ENCODE results near the gene SCGN.

- TF ChIP-seq CTCF (IDR thresholded peaks at IDR 0.05), result no peak
- no peak for TF ChIP-seq POLR2A (IDR thresholded peaks at IDR 0.05)
Measured at GRCh38 chr6:25623879-25624278, 28.1 kb upstream of the SCGN start.
